ENCODE results near the gene UNC13C.

UNC13C gene

GRCh38 chr15:54388746-54389145, 410.5 kb downstream of the UNC13C start:
- TF ChIP-seq CTCF (IDR thresholded peaks at IDR 0.05): no peak

GRCh38 chr15:54410481-54410880, 432.2 kb downstream of the UNC13C start:
- TF ChIP-seq CTCF (IDR thresholded peaks at IDR 0.05): no peak

GRCh38 chr15:54424171-54424570, 445.9 kb downstream of the UNC13C start:
- no peak for TF ChIP-seq CTCF (IDR thresholded peaks at IDR 0.05)

- TF ChIP-seq CTCF (IDR thresholded peaks at IDR 0.05): no peak
Measured at GRCh38 chr15:54428596-54428995, 450.4 kb downstream of the UNC13C start.

GRCh38 chr15:54456413-54456812, 478.2 kb downstream of the UNC13C start:
- no peak for TF ChIP-seq CTCF (IDR thresholded peaks at IDR 0.05)

GRCh38 chr15:54462511-54462913, 484.3 kb downstream of the UNC13C start:
- no peak for TF ChIP-seq CTCF (IDR thresholded peaks at IDR 0.05)

- no peak for TF ChIP-seq CTCF (IDR thresholded peaks at IDR 0.05)
Measured at GRCh38 chr15:54481819-54482218, 503.6 kb downstream of the UNC13C start.

GRCh38 chr15:54482251-54482650, 504.0 kb downstream of the UNC13C start:
- TF ChIP-seq CTCF (IDR thresholded peaks at IDR 0.05): no peak

All from LNCAP (cell line).